HFFc6 (cell line): ENCODE data around the gene CD300H. TPM values are rescaled to one million over a fixed set of nuclear protein-coding genes. Genes with fewer than 3 reads are reported as not detected.

Experiments used
- DNase-seq: peaks from one replicate; pipeline ENCODE4 v3.0.0-alpha.2; 2018
- H3K27ac Mint-ChIP-seq: 2 replicates; pipeline ENCODE4 v1.8.0; 2020; ENCODE audit warnings: mild to moderate bottlenecking, mixed read lengths
- H3K27me3 Mint-ChIP-seq: 2 replicates; pipeline ENCODE4 v1.8.0; 2021; ENCODE audit warnings: mild to moderate bottlenecking, moderate library complexity, mixed read lengths; ENCODE audit not compliant: insufficient read depth
- H3K36me3 Mint-ChIP-seq: 2 replicates; pipeline ENCODE4 v1.8.0; 2021; ENCODE audit warnings: low read depth, mixed read lengths
- H3K4me1 Mint-ChIP-seq: 2 replicates; pipeline ENCODE4 v1.8.0; 2020; ENCODE audit warnings: low read depth, mixed read lengths
- H3K4me3 Mint-ChIP-seq: 2 replicates; pipeline ENCODE4 v1.8.0; 2020; ENCODE audit warnings: mild to moderate bottlenecking, moderate library complexity, mixed read lengths
- H3K9me3 Mint-ChIP-seq: 2 replicates; pipeline ENCODE4 v1.8.0; 2020; ENCODE audit warnings: mild to moderate bottlenecking, mixed read lengths
- CTCF ChIP-seq: fragments of 200-600 bp; sonication (generic); IDR thresholded peaks from 2 replicates; pipeline ENCODE4 v1.5.0; 2021; ENCODE audit warnings: antibody characterized with exemption, mild to moderate bottlenecking
- total RNA-seq, 6 experiments: library from RNA; stranded (reverse); fragmentation: NEBNext Ultra II Directional; extraction: Animal tissue kit (Norgen Biotek cat#: 25700); gene quantifications; 2 replicates in 1 of 6; 3 replicates in 5 of 6; pipeline ENCODE4 v1.2.3, GENCODE V29; 2021

The CD300H gene
- total RNA-seq, 6 experiments from 2014 or later: not detected

GRCh38 chr17:74585711-74586110 lies 18.4 kb upstream of the CD300H start:
- H3K27ac Mint-ChIP-seq: no peak overlapping the region
- DNase-seq: no peak
- peaks cover 4% of the 10 kb centered on the region; the same call in 1 of the 2 replicates for H3K36me3 Mint-ChIP-seq
- no peaks in the 10 kb centered on the region for H3K4me1 Mint-ChIP-seq
- H3K9me3 Mint-ChIP-seq: peaks cover 49% of the 10 kb centered on the region
- no peak for TF ChIP-seq CTCF
- H3K4me3 Mint-ChIP-seq: no peak overlapping the region
- no peaks in the 10 kb centered on the region for H3K27me3 Mint-ChIP-seq

- Mint-ChIP-seq H3K4me1 (no peaks in the 10 kb centered on the region), H3K4me3 (no peak overlapping the region), H3K9me3 (peaks cover 46% of the 10 kb centered on the region), H3K27me3 (no peaks in the 10 kb centered on the region), H3K36me3 (peaks cover 9% of the 10 kb centered on the region; the same call in 1 of the 2 replicates), H3K27ac (no peak overlapping the region)
- TF ChIP-seq CTCF: no peak
- DNase-seq: no peak
Measured at GRCh38 chr17:74584292-74585060, 17.2 kb upstream of the CD300H start.

- H3K27me3 Mint-ChIP-seq: no peaks in the 10 kb centered on the region
- no peak overlapping the region for H3K4me3 Mint-ChIP-seq
- peaks cover 45% of the 10 kb centered on the region for H3K9me3 Mint-ChIP-seq
- H3K4me1 Mint-ChIP-seq: no peaks in the 10 kb centered on the region
- no peak for TF ChIP-seq CTCF
- no peak for DNase-seq
- no peak overlapping the region for H3K27ac Mint-ChIP-seq
- peaks cover 13% of the 10 kb centered on the region; the same call in 1 of the 2 replicates for H3K36me3 Mint-ChIP-seq
Measured at GRCh38 chr17:74582633-74583032, 15.3 kb upstream of the CD300H start.

GRCh38 chr17:74579900-74580299 lies 12.6 kb upstream of the CD300H start:
- no peaks in the 10 kb centered on the region for H3K4me1 Mint-ChIP-seq
- no peak for DNase-seq
- TF ChIP-seq CTCF: no peak
- no peak overlapping the region for H3K27ac Mint-ChIP-seq
- no peaks in the 10 kb centered on the region; the same call in 1 of the 2 replicates for H3K27me3 Mint-ChIP-seq
- peaks cover 54% of the 10 kb centered on the region for H3K9me3 Mint-ChIP-seq
- no peak overlapping the region for H3K4me3 Mint-ChIP-seq
- peaks cover 14% of the 10 kb centered on the region; the same call in 1 of the 2 replicates for H3K36me3 Mint-ChIP-seq

- H3K27ac Mint-ChIP-seq: no peak overlapping the region
- H3K36me3 Mint-ChIP-seq: peaks cover 14% of the 10 kb centered on the region; the same call in 1 of the 2 replicates
- no peak overlapping the region for H3K4me3 Mint-ChIP-seq
- peaks cover 52% of the 10 kb centered on the region for H3K9me3 Mint-ChIP-seq
- H3K27me3 Mint-ChIP-seq: no peaks in the 10 kb centered on the region; the same call in 1 of the 2 replicates
- no peak for DNase-seq
- TF ChIP-seq CTCF: no peak
- H3K4me1 Mint-ChIP-seq: no peaks in the 10 kb centered on the region
Measured at GRCh38 chr17:74578979-74579378, 11.7 kb upstream of the CD300H start.
